GM21381 (cell line): Measurements from ENCODE around the gene TFR2.
A peak's percentile ranks its signal among the peaks of the same experiment; 100 is the strongest.

ENCODE experiments used
- ATAC-seq: cut with Tn5 transposase; IDR thresholded peaks from one replicate; pipeline ENCODE4 v1.9.1; 2021; ENCODE audit warnings: mild to moderate bottlenecking, moderate library complexity; ENCODE audit not compliant: unreplicated experiment

Gene TFR2

GRCh38 chr7:100588438-100588837 lies 52.9 kb downstream of the TFR2 start:
- no peak for ATAC-seq

DNA sequence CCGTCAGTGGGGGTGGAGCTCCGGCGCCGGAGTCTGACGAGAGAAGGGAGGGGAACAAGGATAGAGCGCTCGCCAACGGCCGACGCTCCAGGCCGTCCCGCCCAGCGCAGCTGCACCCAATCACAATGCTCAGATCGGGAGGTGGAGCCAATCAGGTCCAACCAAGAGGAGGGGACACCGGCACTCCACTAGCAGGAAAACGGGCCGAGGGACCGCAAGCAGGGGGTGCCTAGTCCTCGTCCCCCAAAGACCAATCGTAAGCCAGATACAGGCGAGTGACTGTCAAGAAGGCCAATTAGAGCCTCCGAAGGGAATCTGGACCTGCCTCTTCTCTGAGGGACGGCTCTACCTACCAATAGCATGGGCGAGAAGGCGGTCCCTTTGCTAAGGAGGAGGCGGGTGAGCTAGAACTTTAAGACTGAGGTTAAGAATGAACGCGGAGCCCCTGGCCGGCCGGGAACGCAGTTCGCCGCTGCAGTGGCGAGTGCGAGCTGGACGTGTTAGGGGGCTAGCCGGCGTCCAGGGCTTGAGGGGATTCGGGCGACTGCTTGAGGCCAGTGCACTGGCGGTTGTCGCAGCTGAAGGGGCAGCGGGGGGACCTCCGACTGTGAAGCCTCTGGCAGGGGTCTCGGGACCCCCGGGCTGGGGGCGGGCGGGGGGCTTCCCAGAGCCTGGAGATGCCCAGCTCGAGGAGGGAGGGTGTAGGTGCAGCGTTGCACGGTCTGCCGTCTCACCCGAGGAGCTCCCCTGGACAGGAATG lies 54.9 kb downstream of the TFR2 start, which contains the start of gene FBXO24:
FBXO24 (plus strand) TSS at position 63 of the 760 bp plus-strand sequence; CDS start at position 361, 298 bp downstream.
- ATAC-seq = peak; percentile 77

GRCh38 chr7:100585511-100586265 lies 55.7 kb downstream of the TFR2 start, which contains the start of gene LRCH4:
Gene LRCH4 (minus strand): TSS chr7:100586129. CDS start chr7:100586100, 29 bp downstream.
- ATAC-seq = peak; percentile 27

GRCh38 chr7:100584683-100585510 lies 56.5 kb downstream of the TFR2 start:
- ATAC-seq = no peak

DNA sequence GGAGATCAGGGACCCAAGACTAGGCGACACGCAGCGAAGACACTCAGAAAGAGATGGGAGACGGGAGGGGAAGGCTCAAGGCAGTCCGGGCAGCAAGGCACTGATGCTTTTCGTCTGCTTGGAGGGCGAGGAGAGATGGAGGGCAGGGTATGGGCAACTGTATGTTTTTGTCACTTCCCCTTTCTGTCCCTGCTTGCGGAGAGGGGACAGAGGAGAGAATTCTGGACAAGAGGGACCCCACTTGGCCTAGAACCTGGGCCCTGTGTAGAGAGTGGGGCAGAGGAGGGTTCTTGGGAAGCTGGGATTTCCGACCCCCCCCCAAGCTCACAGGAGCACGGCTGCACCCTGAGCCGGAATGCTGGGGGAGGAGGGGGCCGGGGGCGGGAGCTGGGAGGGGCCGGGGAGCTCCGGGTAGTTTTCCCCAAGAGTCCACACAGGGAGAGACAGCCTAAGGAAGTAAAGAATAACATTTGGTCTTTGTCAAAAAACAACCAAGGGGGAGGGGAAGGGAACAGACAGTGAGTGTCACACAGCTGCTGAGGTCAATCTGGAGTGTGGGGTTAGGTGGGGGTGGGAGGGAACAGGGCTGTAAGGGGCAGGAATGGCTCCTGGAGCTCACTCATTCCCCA lies 57.2 kb downstream of the TFR2 start:
- ATAC-seq = no peak

DNA sequence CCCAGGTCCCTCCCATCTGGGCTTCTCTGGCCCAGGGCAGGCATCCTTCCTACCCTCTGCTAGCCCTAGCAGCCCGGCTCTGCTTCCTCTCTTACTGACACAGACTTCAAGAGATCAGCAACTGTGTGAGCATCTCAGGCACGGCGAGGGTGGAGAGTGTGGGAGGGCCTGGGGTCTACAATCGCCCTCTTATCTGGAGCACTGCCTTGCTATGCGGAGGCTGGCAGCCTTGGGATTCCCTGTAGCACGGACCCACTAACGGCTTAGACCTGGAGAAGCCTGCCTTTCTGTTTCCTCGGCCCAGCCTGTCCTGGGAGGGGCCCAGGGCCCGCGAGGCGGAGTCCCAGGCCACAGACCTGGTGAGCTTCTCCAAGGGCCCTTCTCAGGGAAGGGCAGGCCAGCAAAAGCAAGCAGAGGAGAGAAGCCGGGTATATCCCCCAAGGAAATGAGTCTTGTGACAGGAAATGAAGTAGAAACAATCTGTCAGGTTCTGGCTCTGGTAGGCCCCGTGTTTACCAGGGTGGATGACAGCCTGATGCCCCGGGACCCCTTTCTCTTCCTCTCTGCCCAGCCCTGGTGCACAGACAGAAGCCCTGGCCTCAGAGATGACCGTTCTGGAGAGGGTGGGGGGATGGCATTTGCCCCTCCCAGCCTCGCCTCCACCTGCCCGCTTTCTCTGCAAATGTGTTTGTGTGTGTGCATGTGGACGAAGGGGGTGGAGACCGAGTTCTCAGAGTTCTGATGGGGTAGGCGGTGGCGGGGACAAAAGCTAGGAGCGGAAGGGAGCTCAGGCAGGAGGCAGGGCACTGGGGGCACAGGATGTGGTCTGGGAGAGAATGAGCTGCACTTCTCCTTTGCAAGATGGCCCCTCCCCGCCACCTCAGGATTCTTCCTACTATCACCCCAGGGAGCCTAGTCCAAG lies 58.0 kb downstream of the TFR2 start:
- no peak for ATAC-seq

GRCh38 chr7:100582650-100583049 lies 58.7 kb downstream of the TFR2 start:
- ATAC-seq = no peak

GRCh38 chr7:100582041-100582579 lies 59.2 kb downstream of the TFR2 start:
- no peak for ATAC-seq

DNA sequence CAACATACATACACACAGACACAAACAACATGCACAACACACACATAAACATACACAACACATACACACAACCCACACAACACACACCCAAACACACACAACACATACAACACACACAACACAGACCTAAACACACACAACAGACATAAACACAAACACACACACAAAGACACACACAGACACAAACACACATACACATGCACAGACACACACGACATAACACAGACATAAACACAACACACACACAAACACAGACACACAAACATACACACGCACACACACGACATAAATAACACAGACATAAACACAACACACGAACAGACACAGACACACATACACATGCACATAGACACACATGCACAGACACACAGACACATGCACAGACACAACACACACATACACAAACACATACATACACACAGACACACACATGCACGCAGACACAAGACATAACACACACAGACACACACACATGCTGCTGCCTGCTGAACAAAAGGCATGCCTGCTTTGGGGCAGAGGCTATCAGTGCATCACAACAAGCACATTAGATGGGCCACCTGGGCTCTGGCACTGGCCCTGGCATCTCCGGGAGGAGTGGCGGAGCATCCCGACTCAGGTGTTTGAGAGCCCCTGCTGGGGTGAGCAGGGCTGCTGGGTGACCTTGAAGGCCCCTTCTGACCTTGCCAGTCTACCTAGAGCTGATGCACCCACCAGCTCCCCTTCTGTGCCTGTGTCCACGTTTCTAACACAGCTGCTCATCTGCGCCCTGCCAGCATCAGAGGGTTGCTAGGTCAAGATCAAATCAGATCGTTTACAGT lies 60.7 kb downstream of the TFR2 start:
- ATAC-seq = no peak

- ATAC-seq = no peak
Observed at GRCh38 chr7:100578246-100579183, 62.8 kb downstream of the TFR2 start.

GRCh38 chr7:100577507-100577906 lies 63.8 kb downstream of the TFR2 start:
- ATAC-seq = no peak

DNA sequence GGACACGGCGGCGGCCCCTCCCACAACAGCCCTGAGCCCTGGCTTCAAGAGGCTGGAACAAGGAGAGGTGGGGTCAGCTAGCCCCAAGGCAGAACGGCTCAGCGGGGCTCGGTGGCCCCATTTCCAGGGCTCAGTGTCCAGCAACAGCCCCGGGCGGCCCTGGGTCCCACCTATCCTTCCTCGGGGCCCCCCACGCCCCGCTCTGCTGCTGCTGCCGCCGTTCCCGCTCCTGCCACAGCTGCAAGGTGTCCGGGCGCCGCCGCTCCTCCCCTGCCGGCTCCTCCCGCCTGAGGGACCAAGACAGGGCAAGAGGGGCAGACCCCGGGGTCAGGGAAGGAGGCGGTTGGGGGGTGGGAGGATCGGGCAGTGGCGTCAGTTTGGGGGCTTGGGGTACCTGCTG lies 64.2 kb downstream of the TFR2 start:
- no peak for ATAC-seq

GRCh38 chr7:100576384-100576993 lies 64.9 kb downstream of the TFR2 start:
- no peak for ATAC-seq

GRCh38 chr7:100575746-100576383 lies 65.5 kb downstream of the TFR2 start:
- ATAC-seq = no peak

DNA sequence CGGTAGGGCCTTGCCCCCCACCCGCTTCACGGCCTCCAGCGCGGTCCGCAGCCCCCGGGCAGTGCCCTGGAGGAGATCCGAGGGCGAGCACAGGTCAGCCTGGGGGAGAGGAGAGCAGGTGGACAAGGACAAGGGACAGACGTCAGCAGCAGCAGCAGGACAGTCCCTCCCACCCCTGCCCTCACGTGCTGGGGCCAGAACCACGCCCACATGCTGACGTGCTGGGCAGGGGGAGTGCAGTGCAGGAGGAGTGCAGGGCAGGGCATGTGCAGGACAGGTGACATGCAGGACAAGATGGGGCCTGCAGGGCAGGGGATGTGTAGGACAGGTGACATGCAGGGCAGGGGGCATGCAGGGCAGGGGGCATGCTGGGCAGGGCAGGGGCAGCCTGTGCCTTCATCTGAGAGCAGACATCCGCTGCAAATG lies 66.1 kb downstream of the TFR2 start:
- ATAC-seq = no peak

DNA sequence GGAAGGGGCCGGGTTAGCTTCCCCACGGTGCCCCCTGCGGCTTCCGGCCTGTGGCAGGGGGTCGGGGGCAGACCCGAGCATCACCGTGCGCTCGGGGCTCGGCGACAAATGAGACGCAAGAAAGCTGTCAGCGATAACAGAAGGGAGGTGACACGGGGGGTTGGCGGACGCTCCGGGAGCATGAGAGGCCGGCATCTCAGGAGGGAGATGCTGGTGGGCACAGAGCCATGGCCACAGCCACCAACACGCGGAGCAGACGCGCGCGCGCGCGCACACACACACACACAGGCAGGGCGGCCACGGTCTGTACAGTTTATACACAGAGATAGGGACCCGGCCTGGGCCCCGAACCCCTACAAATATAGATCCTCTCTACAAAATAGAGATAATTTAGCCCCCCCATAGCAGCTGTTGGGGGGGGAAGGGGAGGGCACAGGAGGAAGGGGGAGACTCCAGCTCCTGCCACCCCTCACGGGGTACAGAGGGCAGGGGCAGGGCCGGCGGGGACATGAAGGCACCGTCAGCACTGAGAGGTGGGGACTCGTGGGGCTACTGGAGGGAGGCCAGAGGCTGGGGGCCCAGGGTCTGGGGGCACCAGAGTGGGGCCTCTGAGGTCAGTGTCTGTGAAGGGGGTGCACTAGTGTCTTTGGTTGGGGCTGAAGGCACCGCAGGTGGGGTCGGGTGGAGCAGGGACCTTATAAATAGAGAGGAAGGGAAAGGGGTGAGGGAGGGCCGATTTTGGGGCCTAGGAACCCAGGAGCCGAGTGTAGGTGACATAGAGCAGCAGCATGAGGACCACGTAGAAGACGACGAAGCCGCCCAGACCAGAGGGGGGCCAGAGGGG lies 66.8 kb downstream of the TFR2 start:
- no peak for ATAC-seq
